Stimulated activated CD4-positive, alpha-beta T cell treated with anti-CD3 and anti-CD28 coated beads, Interleukin-15, amount 100 ng/mL, for 48 hours (primary cell): ENCODE data around the gene RBM26.

ENCODE experiments used
- DNase-seq, 2 donors: peaks; one replicate each; pipeline ENCODE4 v3.0.0-alpha.2; 2020; ENCODE audit warnings: low read depth in 2 of 2

Gene RBM26

DNA sequence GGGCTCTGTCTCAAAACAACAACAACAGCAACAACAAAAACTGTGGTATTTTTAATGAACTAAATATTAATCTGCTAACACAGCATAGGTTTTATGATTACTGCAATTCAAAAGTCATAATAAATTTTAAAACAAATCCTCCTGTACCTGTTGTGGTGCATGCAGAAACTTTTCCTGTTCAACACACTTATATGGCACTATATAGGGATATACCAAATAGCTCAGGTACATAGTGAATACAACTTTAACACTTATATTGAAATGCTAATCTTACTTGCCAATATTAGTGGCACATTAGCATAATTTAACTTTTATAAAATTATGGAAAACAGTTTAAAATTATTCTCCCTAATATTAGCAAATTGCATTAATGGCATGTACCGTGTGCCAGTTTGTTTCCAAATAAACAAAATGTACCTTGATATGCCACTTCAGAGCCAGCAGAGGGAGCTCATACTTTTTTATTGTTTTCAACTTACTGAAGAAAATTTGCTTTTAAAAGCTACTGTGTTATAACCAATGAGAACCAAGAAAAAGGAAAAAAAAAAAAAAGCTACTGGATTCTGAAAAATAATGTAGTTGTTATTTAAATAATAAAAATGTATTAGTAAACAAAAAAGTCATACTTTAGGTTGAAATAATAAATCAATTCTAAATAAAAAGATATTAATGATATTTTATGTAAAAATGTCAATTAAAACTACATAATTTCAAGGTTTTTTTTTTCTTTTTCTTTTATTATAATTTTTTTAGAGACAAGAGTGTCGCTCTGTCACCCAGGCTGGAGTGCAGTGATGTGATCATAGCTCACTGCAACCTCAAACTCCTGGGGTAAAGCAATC is 18.0 kb upstream of the RBM26 start:
- DNase-seq, result no peak

DNA sequence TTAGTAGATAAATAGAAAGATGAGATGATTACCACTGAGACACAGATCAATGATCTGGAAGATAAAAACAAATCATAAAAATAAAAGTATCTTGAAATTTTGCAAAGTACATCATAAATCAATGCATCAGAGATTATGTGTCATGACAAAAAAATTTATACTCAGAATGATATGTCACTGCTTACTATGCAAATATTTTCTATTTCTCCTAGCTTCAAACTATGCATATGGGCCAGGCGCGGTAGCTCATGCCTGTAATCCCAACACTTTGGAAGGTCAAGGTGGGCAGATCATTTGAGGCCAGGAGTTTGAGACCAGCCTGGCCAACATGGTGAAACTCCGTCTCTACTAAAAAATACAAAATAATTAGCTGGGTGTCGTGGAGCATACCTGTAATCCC is 17.3 kb upstream of the RBM26 start:
- DNase-seq, result no peak

DNA sequence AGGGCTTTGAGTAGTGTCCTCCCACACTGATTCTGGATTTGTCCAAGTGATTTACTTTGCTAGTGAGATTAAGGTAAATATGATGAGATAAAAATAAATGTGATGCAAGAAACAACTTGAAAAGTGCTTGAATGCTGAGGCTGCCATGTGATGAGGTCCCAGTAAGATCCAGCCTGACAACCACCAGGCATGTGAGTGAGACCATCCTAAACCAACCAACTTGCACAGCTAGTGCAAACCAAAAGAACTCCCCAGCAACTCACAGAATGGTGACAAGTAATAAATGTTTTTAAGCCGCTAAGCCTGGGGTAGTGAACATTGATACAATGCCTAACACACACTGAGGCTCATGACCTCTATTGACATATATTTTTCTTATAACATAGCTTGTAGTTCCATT is 13.3 kb upstream of the RBM26 start:
- DNase-seq, result no peak

DNA sequence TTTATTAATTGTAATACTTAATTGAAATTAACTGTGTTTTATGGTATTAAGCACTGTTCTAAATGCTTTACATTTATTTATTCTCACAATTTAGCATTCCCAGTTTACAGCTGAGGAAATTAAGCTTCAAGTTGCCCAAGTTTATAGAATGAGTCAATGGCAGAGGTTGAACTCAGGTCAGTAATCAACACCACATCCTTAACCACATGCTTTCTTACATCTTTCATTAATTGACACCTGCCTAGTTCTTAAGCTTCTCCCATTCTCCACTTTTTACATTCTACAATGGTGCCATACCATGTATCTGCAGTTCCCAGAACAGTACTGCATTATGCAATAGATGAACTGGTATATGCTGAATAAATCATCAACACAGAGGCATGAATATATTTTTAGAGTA is 11.7 kb upstream of the RBM26 start:
- no peak for DNase-seq

DNA sequence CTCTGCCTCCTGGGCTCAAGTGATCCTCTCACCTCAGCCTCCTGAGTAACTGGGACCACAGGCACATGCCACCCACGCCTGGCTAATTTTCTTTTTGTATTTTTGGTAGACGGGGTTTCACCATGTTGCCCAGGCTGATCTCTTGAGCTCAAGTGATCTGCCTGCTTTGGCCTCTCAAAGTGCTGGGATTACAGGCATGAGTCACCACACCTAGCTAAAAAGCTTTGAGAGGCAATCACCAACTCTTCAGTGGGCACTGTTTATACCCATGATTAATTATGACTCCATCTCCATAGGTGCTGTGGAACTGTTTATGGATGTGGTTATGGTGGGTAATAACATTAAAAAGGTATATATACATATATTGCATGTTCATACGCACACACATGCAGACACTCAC is 7.5 kb upstream of the RBM26 start:
- DNase-seq, result no peak

DNA sequence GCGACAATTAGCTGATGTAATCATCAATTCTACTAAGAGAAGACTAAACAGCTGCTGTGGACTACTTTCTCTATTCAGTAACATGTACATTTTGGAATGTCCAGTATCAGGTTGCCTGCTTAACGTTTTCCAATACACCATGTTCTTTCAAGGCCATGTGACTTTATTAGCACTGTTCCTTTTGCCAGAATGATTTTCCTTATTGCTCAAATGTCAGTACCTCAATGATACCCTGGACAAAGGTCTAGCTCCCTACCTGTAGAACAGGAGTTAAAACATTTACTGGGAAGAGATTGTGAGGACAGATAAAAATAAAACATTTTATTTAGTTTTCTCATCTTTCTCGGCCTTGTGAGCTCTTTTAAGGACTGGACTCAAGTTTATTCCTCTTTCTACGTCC is 3.8 kb upstream of the RBM26 start:
- DNase-seq, result no peak

DNA sequence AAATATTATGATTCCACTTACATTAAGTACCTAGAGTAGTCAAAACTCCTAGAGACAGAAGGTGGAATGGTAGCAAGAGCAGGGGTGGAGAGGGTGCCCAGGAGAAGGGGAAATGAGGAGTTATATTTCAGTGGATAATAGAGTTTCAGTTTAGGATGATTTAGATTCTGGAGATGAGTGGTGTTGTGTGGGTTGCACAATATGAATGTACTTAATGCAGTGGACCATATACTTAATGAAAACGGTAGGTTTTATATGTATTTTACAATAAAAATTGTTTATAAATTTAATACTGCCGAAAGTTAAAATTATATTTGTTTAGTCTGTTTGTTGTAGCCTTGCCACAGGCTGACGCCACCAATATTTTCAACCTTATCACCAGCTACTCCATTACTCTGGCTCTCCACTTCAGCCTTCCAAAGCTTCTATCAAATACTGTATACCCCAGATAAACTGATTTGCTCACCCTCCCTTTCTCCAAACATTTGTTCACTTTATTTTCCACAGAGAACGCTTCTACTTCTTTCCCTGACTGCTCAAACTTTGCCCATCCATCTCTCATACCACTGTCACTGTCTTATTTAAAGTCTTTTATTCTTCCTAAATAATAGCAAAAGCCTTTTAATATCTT is 1.4 kb upstream of the RBM26 start:
- DNase-seq, result no peak

DNA sequence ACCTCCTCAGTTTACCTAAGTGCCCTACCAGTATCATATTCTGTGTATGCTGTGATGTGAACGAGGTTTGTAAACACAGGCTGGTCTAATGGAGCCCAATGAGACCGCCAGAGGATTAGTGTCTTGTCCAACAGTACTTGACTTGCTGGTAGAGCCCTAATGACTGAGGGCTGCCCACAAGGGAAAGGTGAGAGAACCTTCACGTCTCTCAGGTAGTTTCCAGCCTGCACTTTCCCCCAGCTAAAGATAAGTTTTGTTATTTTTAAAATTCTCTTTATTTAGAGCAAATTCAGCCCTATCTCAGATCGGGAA is 498 bp upstream of the RBM26 start:
- DNase-seq, result no peak

DNA sequence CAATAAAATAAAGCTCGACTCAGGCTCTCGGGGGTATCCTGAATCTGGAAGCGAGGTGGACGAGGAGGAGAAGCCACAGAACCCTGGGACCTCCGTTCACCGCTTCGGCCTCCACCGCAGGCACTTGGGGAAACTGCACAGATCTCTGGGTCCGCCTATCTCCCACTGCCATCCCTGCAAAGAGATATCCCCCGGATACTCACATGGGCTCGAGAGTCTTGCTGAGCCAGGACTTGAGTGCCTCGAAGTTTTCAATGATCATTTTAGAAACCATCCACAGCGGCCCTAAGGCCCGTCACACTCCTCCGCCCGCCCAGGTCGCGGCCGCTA is 589 bp downstream of the RBM26 start:
- no peak for DNase-seq

DNA sequence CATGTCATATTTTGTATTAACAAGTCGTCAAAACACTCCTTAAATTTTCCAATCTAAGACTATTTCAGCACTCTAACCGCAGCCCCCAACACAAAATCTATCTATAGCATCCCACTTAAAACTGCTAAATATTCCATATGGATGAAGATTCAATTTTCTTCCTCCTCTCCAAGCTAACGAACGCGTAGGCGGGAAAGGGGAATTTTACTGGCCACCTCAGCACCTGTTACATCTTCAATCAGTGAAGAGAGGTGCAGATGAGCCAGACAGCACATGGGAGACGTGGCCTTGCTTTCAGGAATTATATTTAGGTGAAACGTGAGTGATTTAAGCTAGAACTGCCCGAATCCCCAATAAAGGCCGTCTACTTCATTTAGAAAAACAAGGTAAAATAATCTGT is 1.1 kb downstream of the RBM26 start:
- no peak for DNase-seq

DNA sequence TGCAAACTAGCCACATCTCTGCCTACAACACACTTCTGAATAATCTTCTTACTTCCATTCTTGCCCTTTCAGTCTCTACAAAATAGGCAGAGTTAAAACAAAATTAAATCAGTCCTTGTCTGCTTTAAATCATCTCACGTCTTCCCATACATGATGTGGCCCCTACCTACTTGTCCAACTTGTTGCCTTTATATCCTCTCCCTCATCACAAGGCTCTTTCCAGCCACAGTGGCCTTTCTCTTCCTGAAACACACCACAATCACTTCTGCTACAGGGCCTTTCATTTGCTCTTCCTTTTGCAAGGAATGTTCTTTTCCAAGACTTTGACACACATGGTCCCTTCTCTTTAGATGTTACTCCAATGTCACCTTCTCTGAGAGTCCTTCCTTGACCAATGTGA is 1.7 kb downstream of the RBM26 start:
- no peak for DNase-seq

DNA sequence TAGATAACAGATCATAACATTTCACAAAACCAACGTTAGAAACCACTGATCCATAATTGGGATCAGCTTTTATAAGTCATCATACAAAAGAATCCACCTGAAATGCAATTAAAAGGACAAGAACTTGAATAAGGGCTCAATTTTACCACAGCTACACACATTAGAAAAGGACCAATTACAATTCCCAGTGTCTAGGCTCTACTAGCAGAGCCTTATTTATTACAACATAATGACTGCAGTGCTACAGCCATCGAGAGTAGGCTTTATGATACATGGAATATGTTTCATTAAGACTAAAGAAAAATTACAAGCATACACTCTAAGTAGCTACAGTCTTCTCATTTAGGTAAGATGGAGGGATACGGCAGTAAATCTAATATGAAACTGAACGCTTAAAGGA is 2.9 kb downstream of the RBM26 start:
- no peak for DNase-seq

DNA sequence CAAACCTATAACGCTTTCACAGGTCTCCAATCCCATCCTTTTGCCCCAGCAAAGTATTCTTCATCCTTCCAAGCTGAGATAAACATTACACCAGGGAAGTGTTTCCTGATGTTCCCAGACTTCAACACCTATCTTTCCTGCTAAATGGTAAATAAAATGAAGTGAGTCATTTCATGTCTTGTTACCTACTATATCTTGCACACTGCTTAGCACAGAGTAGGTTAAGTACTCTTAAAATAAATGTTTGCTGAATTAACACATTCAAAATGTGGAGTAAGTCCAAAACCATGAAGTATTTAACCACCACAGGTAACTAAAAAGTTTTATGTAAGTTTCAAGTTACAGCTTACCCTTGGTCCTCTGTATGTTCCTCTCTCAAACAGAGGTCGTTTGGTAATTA is 3.4 kb downstream of the RBM26 start:
- DNase-seq, result no peak

DNA sequence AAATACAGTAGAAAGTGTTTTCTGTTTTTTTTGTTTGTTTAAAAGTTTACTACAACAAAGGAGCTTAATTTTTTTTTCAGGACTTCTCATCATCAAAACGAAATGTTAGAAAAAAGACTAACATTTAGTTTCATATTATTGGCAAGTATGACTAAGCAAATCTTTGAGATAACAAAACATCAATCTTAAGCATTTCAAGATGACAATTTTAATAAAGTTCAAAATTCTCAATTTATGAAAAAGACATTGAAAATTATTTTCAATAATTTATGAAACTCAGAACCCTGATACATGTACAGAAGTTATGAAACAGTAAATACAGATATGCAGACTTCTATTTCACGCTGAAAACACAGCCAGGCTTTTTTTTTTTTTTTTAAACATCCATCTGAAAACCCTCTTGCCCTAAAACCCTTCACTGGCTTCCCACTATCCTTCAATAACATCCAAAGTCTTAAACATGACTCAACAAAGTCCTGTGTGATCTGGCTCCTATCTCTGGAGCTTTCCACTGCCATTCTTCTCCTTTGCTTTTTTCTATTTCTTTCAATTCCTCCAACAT is 3.9 kb downstream of the RBM26 start:
- DNase-seq, result no peak

DNA sequence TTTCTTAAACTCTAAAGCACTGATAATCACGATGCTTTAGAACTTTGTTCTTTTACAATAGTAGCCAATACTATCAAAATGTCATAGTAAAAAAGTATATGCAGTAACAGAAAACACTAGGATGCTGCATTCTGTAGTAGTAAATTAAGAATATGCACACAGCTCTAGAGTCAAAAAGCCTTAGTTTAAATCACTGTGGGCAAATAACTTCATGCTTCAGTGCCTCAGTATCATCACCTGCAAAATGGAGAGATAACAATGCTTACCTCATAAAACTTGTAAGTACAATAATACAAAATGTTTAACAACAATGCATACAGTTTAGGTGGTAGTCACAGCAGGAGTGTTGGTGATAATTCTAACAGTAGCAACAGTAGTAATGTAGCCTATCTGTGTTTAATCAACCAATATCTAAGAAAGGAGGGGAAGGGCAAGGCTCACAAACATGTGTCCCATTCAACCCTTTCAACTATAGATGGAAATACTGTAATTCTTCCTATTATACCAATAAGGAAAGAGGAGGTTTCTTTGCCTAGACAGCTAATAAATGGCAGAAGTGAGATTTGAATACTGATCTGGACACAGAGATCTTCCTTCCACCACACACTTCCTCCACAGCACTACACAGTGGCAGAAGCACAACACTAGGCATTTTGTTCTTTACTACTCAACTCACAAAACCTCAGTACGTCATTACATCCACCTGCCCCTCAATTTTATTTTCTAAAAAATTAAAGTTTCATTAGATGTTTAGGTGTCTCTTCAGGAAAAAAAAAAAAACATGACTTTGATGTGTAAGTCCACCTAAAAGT is 4.6 kb downstream of the RBM26 start:
- no peak for DNase-seq

DNA sequence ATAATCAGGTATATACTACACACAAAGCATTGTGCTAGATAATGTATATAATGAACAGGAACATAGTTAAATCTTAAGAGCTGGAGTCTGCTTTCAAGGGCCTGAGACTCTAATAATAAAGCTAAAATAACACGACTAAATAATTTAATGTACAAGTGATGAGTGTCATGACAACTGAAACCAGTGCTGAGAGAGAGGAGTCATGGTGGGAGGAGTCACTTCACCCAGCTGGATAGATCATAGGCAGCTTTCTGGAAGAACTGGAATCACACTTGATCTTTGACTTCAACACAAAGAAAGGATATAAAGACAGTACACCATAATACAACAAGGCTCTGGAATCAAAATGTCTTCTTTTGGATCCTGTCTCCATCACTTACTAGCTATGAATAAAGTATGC is 7.1 kb downstream of the RBM26 start:
- no peak for DNase-seq

DNA sequence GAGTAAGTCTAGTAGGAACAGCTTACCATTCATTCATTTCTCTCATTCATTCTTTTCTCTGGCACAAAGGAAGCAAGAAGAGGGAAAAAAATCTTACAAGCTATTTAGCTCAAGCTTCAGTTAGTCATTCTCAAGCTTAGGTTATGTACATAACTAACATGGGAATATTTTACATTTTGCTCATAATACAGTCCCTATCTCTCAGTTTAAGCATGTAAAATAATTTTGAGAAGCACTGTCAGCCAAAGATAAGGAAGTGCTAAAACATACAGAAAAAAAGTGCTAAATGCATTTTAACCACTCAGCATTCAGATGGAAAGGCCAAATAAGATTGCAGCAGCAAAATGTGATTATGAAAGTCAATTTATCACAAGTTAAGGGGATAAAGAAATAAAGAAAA is 7.9 kb downstream of the RBM26 start:
- DNase-seq, result no peak

DNA sequence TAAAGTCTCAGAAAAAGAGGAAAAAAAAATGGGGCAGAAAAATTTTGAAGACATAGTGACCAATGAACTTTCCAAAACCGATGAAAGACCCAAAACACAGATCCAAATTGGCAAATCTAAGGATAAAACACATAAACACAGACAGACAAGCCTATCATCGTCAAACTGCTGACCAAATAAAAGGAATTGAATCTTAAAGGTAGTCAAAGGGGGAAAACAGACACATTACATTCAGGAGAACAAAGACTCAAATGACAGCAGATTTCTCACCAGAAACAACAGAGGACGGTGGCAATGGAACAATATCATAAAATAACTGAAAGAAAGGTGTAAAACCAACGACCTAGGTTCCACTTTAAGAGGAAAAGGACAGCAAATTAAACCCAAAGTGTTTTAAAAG is 10.2 kb downstream of the RBM26 start:
- DNase-seq, result no peak

DNA sequence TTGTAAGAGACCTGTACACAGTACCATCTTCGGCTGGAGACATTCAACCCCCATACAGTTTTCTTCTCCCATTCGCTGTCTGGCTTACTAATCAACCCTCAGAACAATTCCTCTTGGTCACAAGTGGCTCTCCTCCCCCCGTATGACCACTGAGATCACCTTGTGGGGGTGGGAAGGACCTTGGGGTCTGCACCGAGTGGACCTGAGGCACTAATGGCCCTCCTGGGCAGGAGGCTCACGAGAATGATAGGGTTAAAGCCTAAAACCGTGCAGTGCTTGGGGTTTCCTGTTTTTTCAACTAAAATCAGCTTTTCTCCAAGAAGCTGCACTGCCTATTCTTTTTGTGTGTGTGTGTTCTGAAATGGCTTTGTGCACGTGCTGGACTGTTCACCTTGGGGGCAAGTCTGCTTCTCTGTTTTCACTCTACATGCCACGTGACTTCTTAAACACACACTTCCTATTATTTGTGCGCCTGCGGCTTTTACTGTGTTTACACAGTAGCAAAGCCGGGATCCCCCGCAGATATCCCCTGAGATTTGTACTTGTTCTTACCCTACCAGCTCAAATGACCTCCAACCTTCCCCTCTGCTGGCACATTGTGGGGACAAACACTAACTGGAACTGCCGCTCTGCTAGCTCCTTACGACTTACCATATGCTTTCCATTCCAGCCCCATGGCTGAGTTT is 12.3 kb downstream of the RBM26 start:
- no peak for DNase-seq

DNA sequence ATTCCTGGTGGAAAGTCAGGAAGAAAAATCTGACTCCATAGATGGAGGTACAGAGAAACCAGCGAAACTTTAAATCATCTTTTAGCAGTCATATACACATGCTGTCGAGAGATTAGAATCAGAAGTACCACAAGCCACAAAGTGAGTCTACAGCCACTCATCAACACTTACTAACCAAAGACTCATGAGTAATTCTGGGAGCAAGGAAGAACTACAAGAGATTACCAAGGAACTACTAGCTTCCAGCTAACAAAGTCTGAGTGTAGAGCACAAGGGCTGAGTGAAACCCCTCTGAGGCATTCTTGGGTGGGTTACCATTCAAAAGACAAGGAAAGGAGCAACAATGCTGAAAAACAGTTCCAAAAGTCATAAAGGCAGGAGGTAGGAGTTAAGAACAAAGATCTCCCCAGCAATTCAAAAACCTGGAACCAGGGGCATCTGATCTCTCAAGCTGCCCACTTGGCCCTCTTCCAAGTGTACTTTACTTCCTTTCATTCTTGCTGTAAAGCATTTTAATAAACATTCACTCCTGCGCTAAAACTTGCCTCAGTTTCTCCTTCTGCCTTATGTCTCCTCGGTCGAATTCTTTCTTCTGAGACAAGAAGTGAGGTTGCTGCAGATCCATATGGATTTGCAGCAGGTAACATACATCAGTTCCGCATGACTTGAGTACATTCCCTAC is 13.0 kb downstream of the RBM26 start:
- no peak for DNase-seq

DNA sequence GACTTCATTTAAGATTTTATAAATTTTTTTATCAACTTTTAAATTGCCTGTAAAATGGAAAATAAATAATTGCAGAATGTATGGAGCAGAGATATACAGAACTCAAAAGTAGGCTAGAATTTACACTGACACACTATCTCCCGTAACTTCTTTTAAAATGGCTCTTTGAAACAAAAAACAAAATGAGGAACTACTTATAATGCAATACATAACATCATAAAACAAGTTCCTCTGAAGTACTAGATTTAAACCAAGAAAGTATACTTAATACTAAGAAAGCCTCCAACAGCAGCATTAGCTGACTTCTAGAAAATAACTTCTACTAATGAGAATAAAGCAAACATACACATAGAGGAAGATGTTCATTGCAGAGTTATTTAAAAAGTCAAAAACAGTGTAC is 17.0 kb downstream of the RBM26 start:
- no peak for DNase-seq

DNA sequence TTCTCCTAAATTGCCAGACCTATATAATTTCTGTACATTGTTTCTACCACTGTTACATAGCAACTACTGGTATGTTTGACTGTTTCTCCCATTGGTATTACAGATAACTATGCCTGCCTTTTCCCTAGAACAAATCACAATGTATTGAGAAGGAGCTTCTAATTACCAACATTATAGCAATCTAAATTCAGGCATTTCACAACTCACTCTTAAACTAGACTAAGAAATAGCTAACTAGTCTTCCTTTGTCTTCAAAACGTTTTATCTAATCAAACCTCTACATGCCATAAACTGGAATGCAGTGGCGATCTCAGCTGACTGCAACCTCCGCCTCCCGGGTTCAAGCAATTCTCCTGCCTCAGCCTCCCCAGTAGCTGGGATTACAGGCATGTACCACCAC is 18.2 kb downstream of the RBM26 start:
- no peak for DNase-seq
